GM10847 (cell line): ENCODE data around the gene CSNK1G1.

Experiments used
- POLR2A ChIP-seq: IDR thresholded peaks from 2 replicates; pipeline ENCODE4 v1.6.1; 2011; ENCODE audit not compliant: insufficient read length; ENCODE audit errors: extremely low read depth

CSNK1G1 gene

GRCh38 chr15:64121614-64122013 is 234.4 kb downstream of the CSNK1G1 start:
- no peak for TF ChIP-seq POLR2A

GRCh38 chr15:64117759-64118487 is 238.1 kb downstream of the CSNK1G1 start:
- TF ChIP-seq POLR2A, result no peak
